ENCODE results near the gene SLC37A2. TPM values are rescaled to one million over a fixed set of nuclear protein-coding genes. Genes with fewer than 3 reads are reported as not detected.

SLC37A2 gene
- total RNA-seq, 1 experiment from 2014 or later, result 10.2 TPM

DNA sequence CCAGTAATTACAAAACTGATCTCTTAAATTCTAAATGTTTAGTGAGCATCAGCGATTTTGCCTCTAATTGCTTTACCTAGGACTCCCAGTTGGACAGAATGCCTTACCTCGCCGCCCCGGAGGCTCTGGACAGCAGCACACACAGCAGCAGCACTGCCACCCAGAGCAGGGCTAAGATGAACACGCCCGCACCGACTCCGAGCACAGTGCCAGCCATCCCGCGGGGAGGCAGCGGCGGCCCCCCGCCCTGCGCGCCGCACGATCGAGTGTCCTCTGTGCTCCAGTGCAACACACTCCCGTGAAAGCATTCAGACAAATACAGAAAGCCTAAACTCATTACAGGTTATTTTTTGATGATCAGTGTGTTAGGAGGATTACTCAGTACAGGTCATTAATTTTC lies 38.9 kb downstream of the SLC37A2 start:
- no peak for ATAC-seq
- Histone ChIP-seq H3K9me3 (ENCODE audit: low read length) (no peaks in the 10 kb centered on the region), H3K79me2 (ENCODE audit: low read length) (no peaks in the 10 kb centered on the region), H3K36me3 (ENCODE audit: low read depth, low read length) (peaks cover 5% of the 10 kb centered on the region; the same call in 1 of the 2 replicates), H3K4me1 (ENCODE audit: insufficient read depth, low read length) (no peaks in the 10 kb centered on the region), H2AFZ (ENCODE audit: low read length) (no peak overlapping the region), H3F3A (ENCODE audit: low read length, unreplicated experiment) (no peaks in the 10 kb centered on the region), H3K27ac (ENCODE audit: low read length) (no peak overlapping the region), H3K9ac (ENCODE audit: low read length) (no peak overlapping the region), H4K20me1 (ENCODE audit: low read length) (no peaks in the 10 kb centered on the region), H3K4me3 (ENCODE audit: low read length) (no peak overlapping the region), H3K4me2 (ENCODE audit: low read length) (no peak overlapping the region), H3K9me2 (replicated peaks; ENCODE audit: low read length) (no peaks in the 10 kb centered on the region), H3K27me3 (ENCODE audit: low read length) (no peaks in the 10 kb centered on the region)
- intact Hi-C loops (cut with micrococcal nuclease), result no loop called here
- no TSS peak for BruUV-seq (replicated peaks)
- no peak for DNase-seq
- TF ChIP-seq CTCF (conservative IDR thresholded peaks at IDR 0.05; ENCODE audit: low read depth, low read length) (no peak), EZH2 (IDR thresholded peaks at IDR 0.05; ENCODE audit: low read length, unreplicated experiment) (no peak), EZH2phosphoT487 (IDR thresholded peaks at IDR 0.05; ENCODE audit: borderline replicate concordance, low read length) (no peak)
- ChIA-PET POLR2A (ENCODE audit: unreplicated experiment) (no interaction called here), CTCF (no interaction called here)

DNA sequence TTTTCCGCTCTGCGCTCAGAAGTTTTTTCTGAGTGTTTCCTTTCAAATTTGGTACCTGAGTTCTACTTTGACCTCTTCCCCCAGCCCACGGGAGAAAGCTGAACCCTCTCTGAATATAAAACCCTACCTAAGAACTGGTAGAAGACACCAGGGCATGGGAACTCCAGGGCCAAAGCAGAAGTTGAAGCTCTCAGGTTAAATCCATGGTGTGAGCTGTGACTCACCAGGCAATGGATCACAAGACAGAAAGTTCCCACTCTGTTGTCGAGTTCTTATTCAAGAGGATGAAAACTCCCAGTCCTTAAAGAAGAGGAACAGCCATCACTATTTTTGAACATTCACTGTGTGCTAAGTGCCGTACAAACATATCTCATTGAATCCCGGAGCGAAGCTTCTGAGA lies 39.4 kb downstream of the SLC37A2 start:
- Histone ChIP-seq H3K27me3 (ENCODE audit: low read length) (no peaks in the 10 kb centered on the region), H3K4me2 (ENCODE audit: low read length) (no peak overlapping the region), H3K36me3 (ENCODE audit: low read depth, low read length) (no peaks in the 10 kb centered on the region), H3K4me3 (ENCODE audit: low read length) (no peak overlapping the region), H3K9ac (ENCODE audit: low read length) (no peak overlapping the region), H3K79me2 (ENCODE audit: low read length) (no peaks in the 10 kb centered on the region), H3K4me1 (ENCODE audit: insufficient read depth, low read length) (no peaks in the 10 kb centered on the region), H3F3A (ENCODE audit: low read length, unreplicated experiment) (no peaks in the 10 kb centered on the region), H3K9me3 (ENCODE audit: low read length) (no peaks in the 10 kb centered on the region), H3K9me2 (replicated peaks; ENCODE audit: low read length) (no peaks in the 10 kb centered on the region), H4K20me1 (ENCODE audit: low read length) (no peaks in the 10 kb centered on the region), H3K27ac (ENCODE audit: low read length) (no peak overlapping the region), H2AFZ (ENCODE audit: low read length) (no peak overlapping the region)
- ATAC-seq (no peak), DNase-seq (no peak)
- CTCF ChIA-PET, result no interaction called here
- intact Hi-C loops (cut with micrococcal nuclease), result no loop called here
- TF ChIP-seq EZH2phosphoT487 (IDR thresholded peaks at IDR 0.05; ENCODE audit: borderline replicate concordance, low read length) (no peak), CTCF (conservative IDR thresholded peaks at IDR 0.05; ENCODE audit: low read depth, low read length) (no peak), EZH2 (IDR thresholded peaks at IDR 0.05; ENCODE audit: low read length, unreplicated experiment) (no peak)
- POLR2A ChIA-PET (ENCODE audit: unreplicated experiment), result no interaction called here
- no TSS peak for BruUV-seq (replicated peaks)

GRCh38 chr11:125105926-125106325 lies 42.8 kb downstream of the SLC37A2 start:
- no peaks in the 10 kb centered on the region for H3F3A ChIP-seq (ENCODE audit: low read length, unreplicated experiment)
- H3K4me1 ChIP-seq (ENCODE audit: insufficient read depth, low read length), result peaks cover 7% of the 10 kb centered on the region
- BruUV-seq (replicated peaks), result no TSS peak
- no peak overlapping the region for H3K9ac ChIP-seq (ENCODE audit: low read length)
- H2AFZ ChIP-seq (ENCODE audit: low read length), result no peak overlapping the region
- H3K9me2 ChIP-seq (replicated peaks; ENCODE audit: low read length), result no peaks in the 10 kb centered on the region
- intact Hi-C loops (cut with micrococcal nuclease), result no loop called here
- DNase-seq, result no peak
- ChIA-PET CTCF (no interaction called here), POLR2A (ENCODE audit: unreplicated experiment) (no interaction called here)
- no peak for TF ChIP-seq EZH2phosphoT487 (IDR thresholded peaks at IDR 0.05; ENCODE audit: borderline replicate concordance, low read length)
- no peak for TF ChIP-seq EZH2 (IDR thresholded peaks at IDR 0.05; ENCODE audit: low read length, unreplicated experiment)
- TF ChIP-seq CTCF (conservative IDR thresholded peaks at IDR 0.05; ENCODE audit: low read depth, low read length), result no peak
- H4K20me1 ChIP-seq (ENCODE audit: low read length), result no peaks in the 10 kb centered on the region
- H3K27me3 ChIP-seq (ENCODE audit: low read length), result no peaks in the 10 kb centered on the region
- H3K27ac ChIP-seq (ENCODE audit: low read length), result no peak overlapping the region
- no peaks in the 10 kb centered on the region for H3K9me3 ChIP-seq (ENCODE audit: low read length)
- peaks cover 14% of the 10 kb centered on the region for H3K79me2 ChIP-seq (ENCODE audit: low read length)
- no peaks in the 10 kb centered on the region for H3K36me3 ChIP-seq (ENCODE audit: low read depth, low read length)
- no peak overlapping the region for H3K4me2 ChIP-seq (ENCODE audit: low read length)
- ATAC-seq, result no peak
- H3K4me3 ChIP-seq (ENCODE audit: low read length), result no peak overlapping the region

All from PC-3 (cell line).